MCF 10A (cell line): ENCODE data around the gene MS4A6E. TPM values are rescaled to one million over a fixed set of nuclear protein-coding genes. Genes with fewer than 3 reads are reported as not detected.

Experiments
- BruUV-seq: library from RNA; stranded (reverse); fragments of 400-500 nt; replicated peaks from 2 replicates; lab custom pipeline; 2021; lab: Mats Ljungman, UMichigan
- CTCF ChIA-PET: fragments of 300-600 bp; sonication (Branson Sonifier 250); formaldehyde crosslinking; extraction: SDS; loops from one replicate; lab custom pipeline; 2021; ENCODE audit warnings: antibody characterized with exemption, inconsistent platforms; lab: Yijun Ruan, JAX
- POLR2A ChIA-PET: fragments of 300-600, 350-650 bp; sonication (Branson Sonifier 250); formaldehyde crosslinking; extraction: SDS; loops from one replicate; lab custom pipeline; 2020; ENCODE audit warnings: antibody characterized with exemption, inconsistent platforms; lab: Yijun Ruan, JAX
- DNase-seq: peaks from one replicate; pipeline ENCODE4 v3.0.0-alpha.2; 2018; ENCODE audit not compliant: unreplicated experiment
- H3K27ac Mint-ChIP-seq: one replicate; pipeline ENCODE4 v1.8.0; 2022; ENCODE audit warnings: mild to moderate bottlenecking, low read depth, mixed read lengths; ENCODE audit not compliant: unreplicated experiment
- H3K27me3 Mint-ChIP-seq: one replicate; pipeline ENCODE4 v1.8.0; 2022; ENCODE audit warnings: mixed read lengths; ENCODE audit not compliant: insufficient read depth, unreplicated experiment
- H3K36me3 Mint-ChIP-seq: one replicate; pipeline ENCODE4 v1.8.0; 2022; ENCODE audit warnings: mild to moderate bottlenecking, moderate library complexity, mixed read lengths; ENCODE audit not compliant: insufficient read depth, unreplicated experiment
- H3K4me1 Mint-ChIP-seq: one replicate; pipeline ENCODE4 v1.8.0; 2022; ENCODE audit warnings: mixed read lengths; ENCODE audit not compliant: insufficient read depth, unreplicated experiment
- H3K4me3 Mint-ChIP-seq: one replicate; pipeline ENCODE4 v1.8.0; 2022; ENCODE audit warnings: mild to moderate bottlenecking, moderate library complexity, mixed read lengths; ENCODE audit not compliant: unreplicated experiment
- H3K9me3 Mint-ChIP-seq: one replicate; pipeline ENCODE4 v1.8.0; 2022; ENCODE audit warnings: mixed read lengths; ENCODE audit not compliant: unreplicated experiment
- intact Hi-C: fragments of 100-400 bp; cut with micrococcal nuclease; formaldehyde crosslinking; loops from 2 replicates; pipeline ENCODE4 v1.14.1; 2022
- total RNA-seq: library from RNA; stranded (reverse); gene quantifications from 2 replicates; pipeline ENCODE4 v1.2.3, GENCODE V29; 2022
- TF ChIP-seq, protein P1 (sequence below): fragments of 200-600 bp; IDR thresholded peaks from one replicate; pipeline ENCODE4 v1.8.0; 2022; ENCODE audit warnings: antibody characterized with exemption, mild to moderate bottlenecking; ENCODE audit not compliant: unreplicated experiment

The MS4A6E gene
- total RNA-seq, 1 experiment from 2014 or later, result not detected

DNA sequence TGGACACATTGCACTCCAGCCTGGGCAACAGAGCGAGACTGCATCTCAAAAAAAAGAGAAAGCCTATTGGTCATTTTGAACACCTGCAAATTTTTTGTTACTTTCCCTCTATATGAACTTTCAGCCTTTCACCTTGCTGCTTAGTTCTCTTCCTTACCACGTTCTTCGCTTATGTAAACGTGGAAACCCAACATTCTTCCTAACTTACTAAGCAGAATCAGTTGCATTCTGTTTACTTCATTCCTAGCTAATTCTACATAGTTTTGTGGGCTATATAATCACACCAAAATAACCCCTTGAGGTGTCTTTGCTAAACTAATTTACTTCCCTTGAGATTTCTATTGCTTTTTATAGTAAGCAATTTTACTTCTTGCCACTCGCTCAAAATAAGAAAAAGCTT is 23.4 kb upstream of the MS4A6E start:
- DNase-seq, result no peak
- peaks cover 7% of the 10 kb centered on the region for H3K4me1 Mint-ChIP-seq
- no peaks in the 10 kb centered on the region for H3K9me3 Mint-ChIP-seq
- H3K4me3 Mint-ChIP-seq, result no peak overlapping the region
- intact Hi-C loops, result no loop called here
- no peaks in the 10 kb centered on the region for H3K36me3 Mint-ChIP-seq
- ChIA-PET POLR2A (interaction anchor here (1.2 kb wide), 1 partner anchor 15 kb away, joined by 3 read pairs; no protein-coding TSS in a partner anchor), CTCF (interaction anchor here (0.9 kb wide), 1 partner anchor 30 kb away, joined by 3 read pairs; no protein-coding TSS in a partner anchor)
- peaks cover 6% of the 10 kb centered on the region for H3K27me3 Mint-ChIP-seq
- no TSS peak for BruUV-seq
- TF ChIP-seq, protein P1, sequence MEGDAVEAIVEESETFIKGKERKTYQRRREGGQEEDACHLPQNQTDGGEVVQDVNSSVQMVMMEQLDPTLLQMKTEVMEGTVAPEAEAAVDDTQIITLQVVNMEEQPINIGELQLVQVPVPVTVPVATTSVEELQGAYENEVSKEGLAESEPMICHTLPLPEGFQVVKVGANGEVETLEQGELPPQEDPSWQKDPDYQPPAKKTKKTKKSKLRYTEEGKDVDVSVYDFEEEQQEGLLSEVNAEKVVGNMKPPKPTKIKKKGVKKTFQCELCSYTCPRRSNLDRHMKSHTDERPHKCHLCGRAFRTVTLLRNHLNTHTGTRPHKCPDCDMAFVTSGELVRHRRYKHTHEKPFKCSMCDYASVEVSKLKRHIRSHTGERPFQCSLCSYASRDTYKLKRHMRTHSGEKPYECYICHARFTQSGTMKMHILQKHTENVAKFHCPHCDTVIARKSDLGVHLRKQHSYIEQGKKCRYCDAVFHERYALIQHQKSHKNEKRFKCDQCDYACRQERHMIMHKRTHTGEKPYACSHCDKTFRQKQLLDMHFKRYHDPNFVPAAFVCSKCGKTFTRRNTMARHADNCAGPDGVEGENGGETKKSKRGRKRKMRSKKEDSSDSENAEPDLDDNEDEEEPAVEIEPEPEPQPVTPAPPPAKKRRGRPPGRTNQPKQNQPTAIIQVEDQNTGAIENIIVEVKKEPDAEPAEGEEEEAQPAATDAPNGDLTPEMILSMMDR, result no peak
- H3K27ac Mint-ChIP-seq, result no peak overlapping the region

DNA sequence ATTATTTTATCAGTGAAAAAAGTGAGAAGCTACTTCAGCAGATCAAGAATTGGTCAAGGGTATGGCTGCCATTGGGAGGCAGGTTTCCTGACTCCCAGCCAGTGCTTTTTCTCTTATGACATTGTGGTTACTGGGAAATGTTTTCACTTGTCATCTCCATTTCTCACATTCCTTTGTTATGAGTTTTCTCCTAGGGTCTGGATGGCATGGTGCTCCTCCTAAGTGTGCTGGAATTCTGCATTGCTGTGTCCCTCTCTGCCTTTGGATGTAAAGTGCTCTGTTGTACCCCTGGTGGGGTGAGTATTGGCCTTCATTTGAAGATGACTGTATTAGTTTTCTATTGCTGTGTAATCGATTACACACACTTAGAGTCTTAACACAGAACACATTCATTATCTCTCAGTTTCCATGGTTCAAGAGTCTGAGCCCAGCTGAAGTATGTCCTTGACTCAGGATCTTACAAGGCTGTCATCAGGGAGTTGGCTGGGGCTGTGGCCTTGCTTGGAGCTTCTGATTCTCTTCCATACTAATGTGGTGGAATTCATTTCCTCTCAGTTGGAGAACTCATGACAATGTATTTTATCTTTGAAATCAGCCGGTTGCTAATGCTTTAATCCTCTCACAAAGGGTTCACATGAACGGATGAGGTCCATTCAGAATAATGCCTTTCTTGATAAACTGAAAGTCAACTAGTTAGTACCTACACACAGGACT is 21.0 kb upstream of the MS4A6E start:
- no TSS peak for BruUV-seq
- Mint-ChIP-seq H3K36me3 (no peaks in the 10 kb centered on the region), H3K4me1 (peaks cover 7% of the 10 kb centered on the region), H3K27ac (no peak overlapping the region), H3K9me3 (no peaks in the 10 kb centered on the region), H3K4me3 (no peak overlapping the region), H3K27me3 (no peaks in the 10 kb centered on the region)
- intact Hi-C loops, result no loop called here
- TF ChIP-seq, protein P1, result no peak
- ChIA-PET POLR2A (no interaction called here), CTCF (interaction anchor here (0.7 kb wide), 1 partner anchor 313 kb away, joined by 3 read pairs; no protein-coding TSS in a partner anchor)
- DNase-seq, result peak; percentile 36

DNA sequence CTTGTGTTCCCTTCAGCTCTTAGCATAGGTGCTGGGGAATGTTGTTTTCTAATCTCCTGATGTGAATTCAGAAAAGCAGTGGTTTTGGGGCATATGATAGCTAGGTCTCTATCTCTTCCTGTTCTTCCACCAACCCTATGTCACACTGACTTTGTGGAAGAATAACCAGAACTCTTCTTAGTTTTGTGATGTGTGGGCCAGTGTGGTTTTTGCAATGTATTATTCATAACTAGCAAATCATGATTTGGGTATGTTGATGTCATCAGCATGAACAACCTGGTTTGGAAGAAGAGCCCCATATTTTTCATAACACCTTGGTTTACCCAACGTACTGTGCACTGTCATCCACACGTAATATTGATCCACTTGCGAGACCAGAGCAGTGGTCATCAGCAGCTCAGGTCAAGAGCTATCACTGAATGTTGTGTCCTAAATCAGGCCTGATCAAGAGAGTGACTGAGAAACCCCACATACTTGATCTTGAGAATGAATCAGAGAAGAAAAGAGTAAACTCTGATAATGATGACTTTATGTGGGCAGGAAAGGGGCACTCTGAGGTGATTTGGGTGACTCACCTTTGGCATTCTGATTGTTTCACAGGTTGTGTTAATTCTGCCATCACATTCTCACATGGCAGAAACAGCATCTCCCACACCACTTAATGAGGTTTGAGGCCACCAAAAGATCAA is 19.4 kb upstream of the MS4A6E start:
- H3K4me3 Mint-ChIP-seq, result no peak overlapping the region
- BruUV-seq, result no TSS peak
- CTCF ChIA-PET, result no interaction called here
- intact Hi-C loops, result no loop called here
- peaks cover 7% of the 10 kb centered on the region for H3K4me1 Mint-ChIP-seq
- POLR2A ChIA-PET, result no interaction called here
- H3K9me3 Mint-ChIP-seq, result no peaks in the 10 kb centered on the region
- no peak for DNase-seq
- H3K27ac Mint-ChIP-seq, result no peak overlapping the region
- TF ChIP-seq, protein P1, result no peak
- H3K27me3 Mint-ChIP-seq, result no peaks in the 10 kb centered on the region
- no peaks in the 10 kb centered on the region for H3K36me3 Mint-ChIP-seq

DNA sequence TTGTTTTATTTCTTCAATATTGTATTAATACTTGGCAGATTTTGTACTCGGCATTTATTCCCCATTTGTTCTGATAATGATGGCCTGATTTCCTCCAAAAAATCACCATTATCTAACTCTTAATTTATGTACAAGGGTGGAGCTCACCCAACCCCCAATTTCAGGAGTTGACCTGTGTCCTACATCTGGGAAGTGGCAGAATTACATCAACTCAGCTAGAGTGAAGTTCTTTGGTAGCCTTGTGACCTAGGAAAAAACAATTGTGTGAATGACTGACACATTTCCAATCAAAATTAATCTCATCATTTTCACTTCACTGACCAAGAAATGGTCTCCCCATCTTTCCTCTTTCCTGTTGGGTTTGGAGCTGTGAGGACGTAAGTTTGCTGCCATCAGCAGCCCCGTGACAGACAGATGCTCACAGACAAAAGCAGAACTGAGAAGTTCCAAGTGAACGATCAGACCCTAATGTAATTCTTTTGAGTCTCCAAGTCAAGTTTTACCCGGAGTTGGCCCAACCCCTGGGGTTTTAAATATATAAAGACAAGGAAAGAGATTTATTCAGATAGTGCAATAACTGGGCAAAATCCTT is 16.6 kb upstream of the MS4A6E start:
- Mint-ChIP-seq H3K27ac (no peak overlapping the region), H3K4me3 (no peak overlapping the region), H3K4me1 (peaks cover 7% of the 10 kb centered on the region), H3K27me3 (no peaks in the 10 kb centered on the region), H3K9me3 (no peaks in the 10 kb centered on the region), H3K36me3 (no peaks in the 10 kb centered on the region)
- BruUV-seq, result no TSS peak
- POLR2A ChIA-PET, result interaction anchor here (1.1 kb wide), 1 partner anchor 9 kb away, joined by 3 read pairs; no protein-coding TSS in a partner anchor
- DNase-seq, result no peak
- CTCF ChIA-PET, result interaction anchor here (0.7 kb wide), 1 partner anchor 15 kb away, joined by 4 read pairs; no protein-coding TSS in a partner anchor
- intact Hi-C loops, result no loop called here
- TF ChIP-seq, protein P1, result no peak
